Endothelial cell of umbilical vein (primary cell): ENCODE results near the gene MYH16. TPM values are rescaled to one million over a fixed set of nuclear protein-coding genes. Genes with fewer than 3 reads are reported as not detected.
A peak's percentile ranks its signal among the peaks of the same experiment; 100 is the strongest.

ENCODE experiments used
- BruUV-seq: library from RNA; stranded (reverse); fragments of 400-500 nt; replicated peaks from 2 replicates; lab custom pipeline; 2021; lab: Mats Ljungman, UMichigan
- CTCF ChIA-PET: fragments of 300-600, 350-600 bp; sonication (Branson Sonifier 250); formaldehyde crosslinking; loops from one replicate; lab custom pipeline; 2021; ENCODE audit warnings: antibody characterized with exemption, inconsistent platforms; lab: Charles Lee
- POLR2A ChIA-PET: fragments of 300-600, 350-600 bp; sonication (Branson Sonifier 250); formaldehyde crosslinking; loops from one replicate; lab custom pipeline; 2021; ENCODE audit warnings: antibody characterized with exemption, inconsistent platforms; lab: Charles Lee
- DNase-seq: peaks from one replicate; pipeline ENCODE4 v3.0.0-alpha.2; 2011; ENCODE audit warnings: low read depth, low spot score
- FAIRE-seq: peaks from 2 replicates; lab custom pipeline; 2011; peaks lifted over from hg19 to GRCh38; lab: Jason Lieb, UNC
- H2AFZ ChIP-seq: 2 replicates; pipeline ENCODE4 v1.6.0; 2012; ENCODE audit warnings: low read depth, low read length, control low read depth, inconsistent platforms
- H3K27ac ChIP-seq: 2 replicates; pipeline ENCODE4 v1.5.1; 2011; ENCODE audit warnings: low read depth, mild to moderate bottlenecking, control low read depth, low read length, moderate library complexity; ENCODE audit not compliant: insufficient read depth
- H3K27me3 ChIP-seq, 2 experiments: 2 replicates each; pipeline versions ENCODE4 v1.6.0 to v1.6.1; 2011; ENCODE audit warnings: low read length in 2 of 2, mixed read lengths in 1 of 2; ENCODE audit not compliant: control insufficient read depth in 2 of 2, insufficient read depth in 2 of 2
- H3K36me3 ChIP-seq, 2 experiments: 2 replicates in 1 of 2; 3 replicates in 1 of 2; pipeline ENCODE4 v1.5.1; 2011; ENCODE audit warnings: low read length in 2 of 2, mild to moderate bottlenecking in 1 of 2, moderate library complexity in 1 of 2; ENCODE audit not compliant: control insufficient read depth in 2 of 2, insufficient read depth in 2 of 2; ENCODE audit errors: extremely low read depth in 1 of 2
- H3K4me1 ChIP-seq: 3 replicates; pipeline ENCODE4 v1.5.1; 2011; ENCODE audit warnings: mild to moderate bottlenecking, low read length; ENCODE audit not compliant: control insufficient read depth, insufficient read depth; ENCODE audit errors: extremely low read depth
- H3K4me2 ChIP-seq: 2 replicates; pipeline ENCODE4 v1.6.1; 2011; ENCODE audit warnings: low read length, control low read depth, mixed read lengths; ENCODE audit not compliant: insufficient read depth
- H3K4me3 ChIP-seq, 3 experiments: fragments of 200-600 bp in 1 of 3; sonication (generic), shearing (Covaris generic) in 1 of 3; replicated peaks in 1 of 3; 2 replicates each; pipeline ENCODE4 v1.5.1; 2011 to 2016; ENCODE audit warnings: control low read depth in 3 of 3, low read length in 3 of 3, mild to moderate bottlenecking in 2 of 3, inconsistent platforms in 1 of 3, low read depth in 1 of 3, moderate library complexity in 1 of 3; ENCODE audit not compliant: insufficient read depth in 1 of 3
- H3K79me2 ChIP-seq: 2 replicates; pipeline ENCODE4 v1.6.0; 2012; ENCODE audit warnings: low read length, inconsistent platforms; ENCODE audit not compliant: control insufficient read depth, insufficient read depth
- H3K9ac ChIP-seq: replicated peaks from 2 replicates; pipeline ENCODE3; 2011; ENCODE audit warnings: low read length, control low read depth; ENCODE audit not compliant: insufficient read depth; ENCODE audit errors: extremely low read depth
- H3K9me1 ChIP-seq: replicated peaks from 3 replicates; pipeline ENCODE4 v1.6.0; 2011; ENCODE audit warnings: mild to moderate bottlenecking, low read length; ENCODE audit not compliant: control insufficient read depth, insufficient read depth; ENCODE audit errors: extremely low read depth
- H3K9me3 ChIP-seq: replicated peaks from 2 replicates; pipeline ENCODE4 v1.5.1; 2012; ENCODE audit warnings: low read length, inconsistent platforms; ENCODE audit not compliant: control insufficient read depth, insufficient read depth
- H4K20me1 ChIP-seq: replicated peaks from 2 replicates; pipeline ENCODE3; 2011; ENCODE audit warnings: mild to moderate bottlenecking, low read length; ENCODE audit not compliant: control insufficient read depth, insufficient read depth; ENCODE audit errors: extremely low read depth
- EZH2 ChIP-seq: IDR thresholded peaks from 2 replicates; pipeline ENCODE4 v1.6.1; 2012; ENCODE audit warnings: borderline replicate concordance, low read depth, mild to moderate bottlenecking, moderate library complexity, low read length, inconsistent platforms; ENCODE audit not compliant: severe bottlenecking
- FOS ChIP-seq: IDR thresholded peaks from 2 replicates; pipeline ENCODE4 v1.6.1; 2011; ENCODE audit warnings: mild to moderate bottlenecking, low read length, moderate library complexity, borderline replicate concordance; ENCODE audit not compliant: insufficient read depth
- GATA2 ChIP-seq: IDR thresholded peaks from 2 replicates; pipeline ENCODE4 v1.7.0; 2011; ENCODE audit warnings: low read depth, mild to moderate bottlenecking, moderate library complexity, mixed read lengths, low read length; ENCODE audit not compliant: insufficient read length, insufficient read depth
- JUN ChIP-seq: IDR thresholded peaks from 2 replicates; pipeline ENCODE4 v1.6.1; 2011; ENCODE audit warnings: borderline replicate concordance, low read depth; ENCODE audit not compliant: insufficient read length, insufficient read depth
- MYC ChIP-seq: IDR thresholded peaks from one replicate; pipeline ENCODE4 v1.6.1; 2011; ENCODE audit warnings: mild to moderate bottlenecking, low read depth, low read length
- POLR2A ChIP-seq: IDR thresholded peaks from 2 replicates; pipeline ENCODE4 v1.6.1; 2012; ENCODE audit warnings: low read depth, mild to moderate bottlenecking, control low read depth, low read length
- POLR2AphosphoS5 ChIP-seq: IDR thresholded peaks from 2 replicates; pipeline ENCODE4 v1.6.1; 2012; ENCODE audit warnings: low read depth, mild to moderate bottlenecking, control low read depth, low read length, moderate library complexity; ENCODE audit not compliant: insufficient read depth
- dilution Hi-C: fragments of 300-500 bp; cut with MboI; formaldehyde crosslinking; loops from one replicate; pipeline ENCODE4 v1.15.0; 2019; ENCODE audit warnings: low sequenced_read_pairs; ENCODE audit not compliant: extremely low pct_ligation_motif_present
- intact Hi-C: fragments of 100-400 bp; cut with micrococcal nuclease; formaldehyde crosslinking; loops from one replicate; pipeline ENCODE4 v1.10.0; 2022
- polyA plus RNA-seq, 4 experiments: library from polyadenylated mRNA; depleted of rRNA in 3 of 4; stranded (reverse) in 3 of 4; unstranded in 1 of 4; fragments of >200 nt; gene quantifications; 2 replicates each; pipeline versions ENCODE4 v1.2.1 to v1.2.3, GENCODE V29; 2011 to 2012; ENCODE audit warnings: missing spikeins in 1 of 4
- total RNA-seq: library from RNA; stranded (reverse); gene quantifications from 2 replicates; pipeline ENCODE4 v1.2.3, GENCODE V29; 2021
- TF ChIP-seq, protein P1 (sequence below), 2 donors: IDR thresholded peaks; 1 replicate in 1 of 2; 2 replicates in 1 of 2; pipeline ENCODE4 v1.5.1; 2011; ENCODE audit warnings: low read length in 2 of 2, mild to moderate bottlenecking in 2 of 2, moderate library complexity in 2 of 2, control low read depth in 1 of 2, inconsistent platforms in 1 of 2, low read depth in 1 of 2; ENCODE audit not compliant: insufficient read depth in 1 of 2; ENCODE audit errors: extremely low read depth in 1 of 2
- TF ChIP-seq, protein P2 (sequence below): IDR thresholded peaks from 2 replicates; pipeline ENCODE4 v1.6.1; 2011; ENCODE audit not compliant: insufficient read depth, insufficient read length

The MYH16 gene
- total and polyA plus RNA-seq, 2 donors (not counting 3 experiments of a cell fraction or from before 2014, with no cell fraction given), result 0.01 to 0.11 TPM

DNA sequence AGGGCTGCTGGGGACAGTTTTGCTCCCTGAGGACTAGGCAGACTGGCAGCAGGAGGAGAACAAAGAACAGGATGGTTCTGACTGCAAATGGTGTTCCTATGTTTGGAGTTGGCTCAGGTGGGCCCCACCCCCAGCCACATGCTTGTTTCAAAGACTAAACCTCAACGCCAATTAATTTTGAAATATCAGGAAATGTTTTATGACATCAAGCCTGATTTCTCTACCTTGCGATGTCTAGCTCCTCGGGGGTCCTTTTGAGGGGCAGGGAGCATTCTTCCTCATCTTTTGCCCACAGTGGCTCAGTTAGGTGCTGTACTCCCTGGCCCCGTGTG, 4.1 kb upstream of the MYH16 start:
- Histone ChIP-seq H3K79me2 (no peaks in the 10 kb centered on the region), H4K20me1 (no peaks in the 10 kb centered on the region), H3K9me3 (no peaks in the 10 kb centered on the region), H3K4me2 (no peak overlapping the region), H2AFZ (no peak overlapping the region), H3K36me3 (no peaks in the 10 kb centered on the region), H3K27me3 (no peaks in the 10 kb centered on the region), H3K9me1 (no peaks in the 10 kb centered on the region), H3K4me1 (peaks cover 21% of the 10 kb centered on the region), H3K4me3 (no peak overlapping the region), H3K9ac (no peak overlapping the region), H3K27ac (no peak overlapping the region)
- DNase-seq, result no peak
- TF ChIP-seq JUN (no peak), POLR2A (no peak), MYC (no peak), POLR2AphosphoS5 (no peak), FOS (no peak), GATA2 (no peak), EZH2 (no peak)
- TF ChIP-seq, protein P1, sequence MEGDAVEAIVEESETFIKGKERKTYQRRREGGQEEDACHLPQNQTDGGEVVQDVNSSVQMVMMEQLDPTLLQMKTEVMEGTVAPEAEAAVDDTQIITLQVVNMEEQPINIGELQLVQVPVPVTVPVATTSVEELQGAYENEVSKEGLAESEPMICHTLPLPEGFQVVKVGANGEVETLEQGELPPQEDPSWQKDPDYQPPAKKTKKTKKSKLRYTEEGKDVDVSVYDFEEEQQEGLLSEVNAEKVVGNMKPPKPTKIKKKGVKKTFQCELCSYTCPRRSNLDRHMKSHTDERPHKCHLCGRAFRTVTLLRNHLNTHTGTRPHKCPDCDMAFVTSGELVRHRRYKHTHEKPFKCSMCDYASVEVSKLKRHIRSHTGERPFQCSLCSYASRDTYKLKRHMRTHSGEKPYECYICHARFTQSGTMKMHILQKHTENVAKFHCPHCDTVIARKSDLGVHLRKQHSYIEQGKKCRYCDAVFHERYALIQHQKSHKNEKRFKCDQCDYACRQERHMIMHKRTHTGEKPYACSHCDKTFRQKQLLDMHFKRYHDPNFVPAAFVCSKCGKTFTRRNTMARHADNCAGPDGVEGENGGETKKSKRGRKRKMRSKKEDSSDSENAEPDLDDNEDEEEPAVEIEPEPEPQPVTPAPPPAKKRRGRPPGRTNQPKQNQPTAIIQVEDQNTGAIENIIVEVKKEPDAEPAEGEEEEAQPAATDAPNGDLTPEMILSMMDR (IDR thresholded peaks at IDR 0.05; ENCODE audit: extremely low read depth in 1 of 2, insufficient read depth in 1 of 2, low read depth in 1 of 2, low read length in 2 of 2), result no peak
- TF ChIP-seq, protein P2, sequence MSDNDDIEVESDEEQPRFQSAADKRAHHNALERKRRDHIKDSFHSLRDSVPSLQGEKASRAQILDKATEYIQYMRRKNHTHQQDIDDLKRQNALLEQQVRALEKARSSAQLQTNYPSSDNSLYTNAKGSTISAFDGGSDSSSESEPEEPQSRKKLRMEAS, result no peak
- peak; percentile 8 for FAIRE-seq
- POLR2A ChIA-PET, result no interaction called here
- dilution Hi-C loops, result no loop called here
- intact Hi-C loops, result no loop called here
- BruUV-seq, result no TSS peak
- CTCF ChIA-PET, result interaction anchor here (1.3 kb wide), 2 partner anchors 10 to 16 kb away, joined by 3 to 5 read pairs; no protein-coding TSS in a partner anchor
